Naive thymus-derived CD4-positive, alpha-beta T cell (primary cell): ENCODE results near the gene FARP1. TPM values are rescaled to one million over a fixed set of nuclear protein-coding genes. Genes with fewer than 3 reads are reported as not detected.
A peak's percentile ranks its signal among the peaks of the same experiment; 100 is the strongest.

ENCODE experiments used
- ATAC-seq: fragments of 150-1000 bp; cut with Tn5 transposase; 2 replicates; pipeline ENCODE4 v1.10.0; 2021; ENCODE audit warnings: mild to moderate bottlenecking, moderate library complexity
- CTCF ChIA-PET: fragments of 350-600 bp; sonication (Branson Sonifier 250); formaldehyde crosslinking; loops from one replicate; lab custom pipeline; 2021; ENCODE audit warnings: antibody characterized with exemption; lab: Charles Lee
- POLR2A ChIA-PET: fragments of 350-600 bp; sonication (Branson Sonifier 250); formaldehyde crosslinking; loops from one replicate; lab custom pipeline; 2021; ENCODE audit warnings: antibody characterized with exemption, inconsistent platforms; lab: Charles Lee
- DNase-seq, 9 donors: peaks; one replicate each; pipeline versions ENCODE4 v3.0.0 to v3.0.0-alpha.2; 2020 to 2022; ENCODE audit warnings: mixed read lengths in 1 of 9
- H3K27ac ChIP-seq: one replicate; pipeline ENCODE4 v1.7.0; 2013; ENCODE audit warnings: mild to moderate bottlenecking, low read depth, low read length, moderate library complexity
- H3K27me3 ChIP-seq, 2 donors: one replicate each; pipeline ENCODE4 v1.7.0; 2013; ENCODE audit warnings: low read length in 2 of 2, mild to moderate bottlenecking in 2 of 2, moderate library complexity in 2 of 2; ENCODE audit not compliant: control insufficient read depth in 2 of 2, insufficient read depth in 2 of 2
- H3K36me3 ChIP-seq, 3 experiments: 1 replicate in 2 of 3; 2 replicates in 1 of 3; pipeline ENCODE4 v1.7.0; 2013; ENCODE audit warnings: low read length in 3 of 3, mild to moderate bottlenecking in 3 of 3, moderate library complexity in 1 of 3; ENCODE audit not compliant: insufficient read depth in 3 of 3, control insufficient read depth in 2 of 3
- H3K4me1 ChIP-seq, 2 donors: one replicate each; pipeline ENCODE4 v1.7.0; 2013; ENCODE audit warnings: low read length in 2 of 2, mild to moderate bottlenecking in 2 of 2, moderate library complexity in 1 of 2; ENCODE audit not compliant: control insufficient read depth in 2 of 2, insufficient read depth in 2 of 2
- H3K4me3 ChIP-seq: 2 replicates; pipeline ENCODE4 v1.7.0; 2013; ENCODE audit warnings: mild to moderate bottlenecking, low read length
- H3K9me3 ChIP-seq, 3 experiments: 1 replicate in 2 of 3; 2 replicates in 1 of 3; pipeline ENCODE4 v1.7.0; 2013; ENCODE audit warnings: low read length in 3 of 3; ENCODE audit not compliant: control insufficient read depth in 2 of 3
- H3K27ac Mint-ChIP-seq, 9 donors: one replicate each; pipeline ENCODE4 v1.8.0; 2020 to 2022; ENCODE audit warnings: mixed read lengths in 9 of 9, mild to moderate bottlenecking in 8 of 9, moderate library complexity in 5 of 9, inconsistent platforms in 2 of 9
- H3K27me3 Mint-ChIP-seq, 5 donors: one replicate each; pipeline ENCODE4 v1.8.0; 2021 to 2022; ENCODE audit warnings: mixed read lengths in 5 of 5, mild to moderate bottlenecking in 1 of 5
- H3K36me3 Mint-ChIP-seq, 5 donors: one replicate each; pipeline ENCODE4 v1.8.0; 2020 to 2022; ENCODE audit warnings: mixed read lengths in 5 of 5, mild to moderate bottlenecking in 3 of 5, inconsistent platforms in 1 of 5
- H3K4me1 Mint-ChIP-seq, 7 donors: one replicate each; pipeline ENCODE4 v1.8.0; 2020 to 2022; ENCODE audit warnings: mixed read lengths in 7 of 7, mild to moderate bottlenecking in 3 of 7, inconsistent platforms in 1 of 7
- H3K4me3 Mint-ChIP-seq, 10 donors: one replicate each; pipeline ENCODE4 v1.8.0; 2020 to 2022; ENCODE audit warnings: mild to moderate bottlenecking in 10 of 10, mixed read lengths in 10 of 10, moderate library complexity in 6 of 10, inconsistent platforms in 2 of 10
- H3K9me3 Mint-ChIP-seq, 11 donors: one replicate each; pipeline ENCODE4 v1.8.0; 2020 to 2022; ENCODE audit warnings: mixed read lengths in 11 of 11, mild to moderate bottlenecking in 4 of 11, inconsistent platforms in 1 of 11, moderate library complexity in 1 of 11
- intact Hi-C, 2 donors: fragments of 100-400 bp; cut with micrococcal nuclease; formaldehyde crosslinking; loops; one replicate each; pipeline ENCODE4 v1.15.1; 2023
- polyA plus RNA-seq, 2 donors: library from polyadenylated mRNA; unstranded; fragments of 300-500 nt; fragmentation: Illumina TruSeq; gene quantifications; one replicate each; pipeline ENCODE4 v1.2.3, GENCODE V29; 2021
- total RNA-seq, 6 experiments: library from RNA in 5 of 6; stranded (reverse) in 5 of 6; gene quantifications; 1 replicate in 5 of 6; 2 replicates in 1 of 6; pipeline ENCODE4 v1.2.3 and lab custom pipeline; 2021 to 2026

Gene FARP1
- total and polyA plus RNA-seq, 7 experiments from 2014 or later, result 0.19 to 1.1 (median 0.60) TPM

- H3K4me3 ChIP-seq, result no peak overlapping the region
- no peaks in the 10 kb centered on the region for H3K9me3 ChIP-seq
- Mint-ChIP-seq H3K27ac (peak overlapping the region in 6 of 9 donors; percentile 51 to 62 (median 59)), H3K27me3 (no peaks in the 10 kb centered on the region), H3K4me3 (peak overlapping the region in 1 of 10 donors; percentile 2), H3K4me1 (peaks cover 38 to 68% (median 52%) of the 10 kb centered on the region in 7 donors), H3K9me3 (no peaks in the 10 kb centered on the region), H3K36me3 (peaks cover 8 to 47% (median 33%) of the 10 kb centered on the region in 5 donors)
- no peak overlapping the region for H3K27ac ChIP-seq
- no peak for DNase-seq
- POLR2A ChIA-PET, result interaction anchor here (0.6 kb wide), 1 partner anchor 947 kb away, joined by 3 read pairs; no protein-coding TSS in a partner anchor
- no peak for ATAC-seq
- CTCF ChIA-PET, result interaction anchor here (1.1 kb wide), 2 partner anchors 29 to 179 kb away, joined by 3 to 4 read pairs; no protein-coding TSS in a partner anchor
- no peaks in the 10 kb centered on the region for H3K27me3 ChIP-seq
- peaks cover 0 to 46% (median 6%) of the 10 kb centered on the region in 3 experiments for H3K36me3 ChIP-seq
- peaks cover 26 to 34% of the 10 kb centered on the region in 2 donors for H3K4me1 ChIP-seq
- intact Hi-C loops, result loop anchor here in 1 of 2 donors (10.0 kb wide), 1 partner anchor 499 kb away; no protein-coding TSS in a partner anchor
Measured at GRCh38 chr13:98473788-98474144, 330.9 kb downstream of the FARP1 start.

GRCh38 chr13:98474292-98474691, 331.4 kb downstream of the FARP1 start:
- Mint-ChIP-seq H3K36me3 (peaks cover 8 to 47% (median 33%) of the 10 kb centered on the region in 5 donors), H3K27ac (peak overlapping the region in 5 of 9 donors; percentile 5 to 60 (median 59)), H3K9me3 (no peaks in the 10 kb centered on the region), H3K27me3 (no peaks in the 10 kb centered on the region), H3K4me3 (no peak overlapping the region), H3K4me1 (peaks cover 42 to 71% (median 58%) of the 10 kb centered on the region in 7 donors)
- H3K4me1 ChIP-seq, result peaks cover 26 to 36% of the 10 kb centered on the region in 2 donors
- intact Hi-C loops, result loop anchor here in 1 of 2 donors (10.0 kb wide), 1 partner anchor 499 kb away; no protein-coding TSS in a partner anchor
- no peak for ATAC-seq
- H3K4me3 ChIP-seq, result no peak overlapping the region
- no peaks in the 10 kb centered on the region for H3K27me3 ChIP-seq
- H3K27ac ChIP-seq, result no peak overlapping the region
- ChIA-PET CTCF (interaction anchor here (1.0 to 1.1 kb wide), 2 partner anchors 29 to 173 kb away, joined by 3 read pairs; no protein-coding TSS in a partner anchor), POLR2A (no interaction called here)
- peaks cover 0 to 41% (median 6%) of the 10 kb centered on the region in 3 experiments for H3K36me3 ChIP-seq
- H3K9me3 ChIP-seq, result no peaks in the 10 kb centered on the region
- DNase-seq, result no peak

- Histone ChIP-seq H3K27me3 (no peaks in the 10 kb centered on the region), H3K4me3 (no peak overlapping the region), H3K9me3 (no peaks in the 10 kb centered on the region), H3K36me3 (peaks cover 0 to 40% (median 6%) of the 10 kb centered on the region in 3 experiments), H3K4me1 (peaks cover 27 to 36% of the 10 kb centered on the region in 2 donors), H3K27ac (no peak overlapping the region)
- intact Hi-C loops, result loop anchor here in 1 of 2 donors (10.0 kb wide), 1 partner anchor 500 kb away; no protein-coding TSS in a partner anchor
- Mint-ChIP-seq H3K36me3 (peaks cover 8 to 47% (median 33%) of the 10 kb centered on the region in 5 donors), H3K27ac (peak overlapping the region in 2 of 9 donors; percentile 59), H3K9me3 (no peaks in the 10 kb centered on the region), H3K4me1 (peaks cover 47 to 74% (median 62%) of the 10 kb centered on the region in 7 donors), H3K4me3 (no peak overlapping the region), H3K27me3 (no peaks in the 10 kb centered on the region)
- ATAC-seq (no peak), DNase-seq (no peak)
- CTCF ChIA-PET, result interaction anchor here (1.0 to 1.1 kb wide), 2 partner anchors 30 to 173 kb away, joined by 3 read pairs; no protein-coding TSS in a partner anchor
- POLR2A ChIA-PET, result no interaction called here
Measured at GRCh38 chr13:98474761-98475160, 331.9 kb downstream of the FARP1 start.

- intact Hi-C loops, result loop anchor here in 1 of 2 donors (10.0 kb wide), 1 partner anchor 501 kb away; no protein-coding TSS in a partner anchor
- Histone ChIP-seq H3K9me3 (no peaks in the 10 kb centered on the region), H3K36me3 (peaks cover 0 to 40% (median 6%) of the 10 kb centered on the region in 3 experiments), H3K27ac (no peak overlapping the region), H3K4me1 (peaks cover 29 to 36% of the 10 kb centered on the region in 2 donors), H3K27me3 (no peaks in the 10 kb centered on the region), H3K4me3 (no peak overlapping the region)
- no peaks in the 10 kb centered on the region for H3K9me3 Mint-ChIP-seq
- ATAC-seq (no peak), DNase-seq (no peak)
- peaks cover 8 to 47% (median 33%) of the 10 kb centered on the region in 5 donors for H3K36me3 Mint-ChIP-seq
- peak overlapping the region in 4 of 9 donors; percentile 17 to 81 (median 27) for H3K27ac Mint-ChIP-seq
- CTCF ChIA-PET, result interaction anchor here (1.2 kb wide), 1 partner anchor 179 kb away, joined by 4 read pairs; no protein-coding TSS in a partner anchor
- H3K4me1 Mint-ChIP-seq, result peaks cover 49 to 73% (median 64%) of the 10 kb centered on the region in 7 donors
- no peaks in the 10 kb centered on the region for H3K27me3 Mint-ChIP-seq
- POLR2A ChIA-PET, result interaction anchor here (0.8 to 1.7 kb wide), 5 partner anchors 9 to 102 kb away, joined by 3 to 5 read pairs (median 3); partner anchors contain the start of gene STK24
- no peak overlapping the region for H3K4me3 Mint-ChIP-seq
Measured at GRCh38 chr13:98475522-98475921, 332.6 kb downstream of the FARP1 start.

GRCh38 chr13:98476106-98476505, 333.2 kb downstream of the FARP1 start:
- Mint-ChIP-seq H3K4me1 (peaks cover 53 to 76% (median 67%) of the 10 kb centered on the region in 7 donors), H3K27me3 (no peaks in the 10 kb centered on the region), H3K27ac (peak overlapping the region; percentile 82 to 94 (median 86)), H3K36me3 (peaks cover 8 to 49% (median 36%) of the 10 kb centered on the region in 5 donors), H3K4me3 (peak overlapping the region; percentile 52 to 86 (median 76)), H3K9me3 (no peaks in the 10 kb centered on the region)
- DNase-seq, result peak in 2 of 9 donors; percentile 57 to 61
- no peaks in the 10 kb centered on the region for H3K9me3 ChIP-seq
- no peaks in the 10 kb centered on the region for H3K27me3 ChIP-seq
- peak overlapping the region; percentile 48 for H3K4me3 ChIP-seq
- peak overlapping the region; percentile 52 for H3K27ac ChIP-seq
- peaks cover 34 to 36% of the 10 kb centered on the region in 2 donors for H3K4me1 ChIP-seq
- CTCF ChIA-PET, result interaction anchor here (1.2 kb wide), 1 partner anchor 178 kb away, joined by 4 read pairs; no protein-coding TSS in a partner anchor
- POLR2A ChIA-PET, result interaction anchor here (0.9 to 1.7 kb wide), 6 partner anchors 9 to 101 kb away, joined by 3 to 5 read pairs (median 3); no protein-coding TSS in a partner anchor
- H3K36me3 ChIP-seq, result peaks cover 0 to 39% (median 6%) of the 10 kb centered on the region in 3 experiments
- ATAC-seq, result peak; percentile 37
- intact Hi-C loops, result loop anchor here (1.0 to 10.0 kb wide), 14 partner anchors 8 to 501 kb away; partner anchors contain the start of gene STK24 (in 1 of the 2)

- H3K27ac Mint-ChIP-seq, result peak overlapping the region; percentile 82 to 94 (median 86)
- Histone ChIP-seq H3K4me1 (peaks cover 36 to 37% of the 10 kb centered on the region in 2 donors), H3K27me3 (no peaks in the 10 kb centered on the region), H3K36me3 (peaks cover 0 to 39% (median 6%) of the 10 kb centered on the region in 3 experiments), H3K27ac (peak overlapping the region; percentile 52), H3K9me3 (no peaks in the 10 kb centered on the region), H3K4me3 (peak overlapping the region; percentile 48)
- H3K4me1 Mint-ChIP-seq, result peaks cover 55 to 76% (median 67%) of the 10 kb centered on the region in 7 donors
- no peaks in the 10 kb centered on the region for H3K27me3 Mint-ChIP-seq
- CTCF ChIA-PET, result interaction anchor here (1.2 kb wide), 1 partner anchor 178 kb away, joined by 4 read pairs; no protein-coding TSS in a partner anchor
- H3K36me3 Mint-ChIP-seq, result peaks cover 8 to 45% (median 38%) of the 10 kb centered on the region in 5 donors
- DNase-seq (peak; percentile 43 to 86 (median 78)), ATAC-seq (peak; percentile 96)
- POLR2A ChIA-PET, result interaction anchor here (0.9 to 1.7 kb wide), 6 partner anchors 8 to 101 kb away, joined by 3 to 5 read pairs (median 3); no protein-coding TSS in a partner anchor
- intact Hi-C loops, result loop anchor here (1.0 to 10.0 kb wide), 14 partner anchors 8 to 502 kb away; partner anchors contain the start of gene STK24 (in 1 of the 2)
- peak overlapping the region; percentile 52 to 86 (median 76) for H3K4me3 Mint-ChIP-seq
- H3K9me3 Mint-ChIP-seq, result no peaks in the 10 kb centered on the region
Measured at GRCh38 chr13:98476538-98476966, 333.7 kb downstream of the FARP1 start.
